ENCODE measurements around the gene ZNF507.

Gene ZNF507

GRCh38 chr19:32336259-32337083, 8.9 kb upstream of the ZNF507 start:
- TF ChIP-seq PPARA (CRISPR knock-in tag; IDR thresholded peaks at IDR 0.05; ENCODE audit: borderline replicate concordance): no peak
- no peak for TF ChIP-seq ISL1 (CRISPR knock-in tag; IDR thresholded peaks at IDR 0.05)
- TF ChIP-seq ZNF70 (CRISPR knock-in tag; IDR thresholded peaks at IDR 0.05): no peak
- TF ChIP-seq ZC3H10 (CRISPR knock-in tag; IDR thresholded peaks at IDR 0.05): no peak
- TF ChIP-seq TCF4 (CRISPR knock-in tag; IDR thresholded peaks at IDR 0.05; ENCODE audit: borderline replicate concordance): no peak
- TF ChIP-seq ZFP30 (CRISPR knock-in tag; IDR thresholded peaks at IDR 0.05): no peak
- TF ChIP-seq CSRNP3 (CRISPR knock-in tag; IDR thresholded peaks at IDR 0.05): no peak
- TF ChIP-seq GLIS3 (CRISPR knock-in tag; IDR thresholded peaks at IDR 0.05): no peak
- TF ChIP-seq SNAI2 (CRISPR knock-in tag; IDR thresholded peaks at IDR 0.05): no peak
- TF ChIP-seq TSHZ2 (CRISPR knock-in tag; IDR thresholded peaks at IDR 0.05): no peak
- no peak for TF ChIP-seq OSR1 (CRISPR knock-in tag; IDR thresholded peaks at IDR 0.05)
- ATAC-seq: peak; percentile 61

- TF ChIP-seq ZFP3 (CRISPR knock-in tag; IDR thresholded peaks at IDR 0.05): no peak
- TF ChIP-seq, protein P1, sequence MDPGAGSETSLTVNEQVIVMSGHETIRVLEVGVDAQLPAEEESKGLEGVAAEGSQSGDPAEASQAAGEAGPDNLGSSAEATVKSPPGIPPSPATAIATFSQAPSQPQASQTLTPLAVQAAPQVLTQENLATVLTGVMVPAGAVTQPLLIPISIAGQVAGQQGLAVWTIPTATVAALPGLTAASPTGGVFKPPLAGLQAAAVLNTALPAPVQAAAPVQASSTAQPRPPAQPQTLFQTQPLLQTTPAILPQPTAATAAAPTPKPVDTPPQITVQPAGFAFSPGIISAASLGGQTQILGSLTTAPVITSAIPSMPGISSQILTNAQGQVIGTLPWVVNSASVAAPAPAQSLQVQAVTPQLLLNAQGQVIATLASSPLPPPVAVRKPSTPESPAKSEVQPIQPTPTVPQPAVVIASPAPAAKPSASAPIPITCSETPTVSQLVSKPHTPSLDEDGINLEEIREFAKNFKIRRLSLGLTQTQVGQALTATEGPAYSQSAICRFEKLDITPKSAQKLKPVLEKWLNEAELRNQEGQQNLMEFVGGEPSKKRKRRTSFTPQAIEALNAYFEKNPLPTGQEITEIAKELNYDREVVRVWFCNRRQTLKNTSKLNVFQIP (CRISPR knock-in tag; IDR thresholded peaks at IDR 0.05; ENCODE audit: borderline replicate concordance, low read depth): no peak
- no peak for ATAC-seq
These were observed 8.2 kb upstream of the ZNF507 start for GRCh38 chr19:32337084-32337808.

- no peak for ATAC-seq
- TF ChIP-seq ESRRG (CRISPR knock-in tag; IDR thresholded peaks at IDR 0.05) (no peak), PATZ1 (CRISPR knock-in tag; IDR thresholded peaks at IDR 0.05; ENCODE audit: borderline replicate concordance) (no peak), OSR1 (CRISPR knock-in tag; IDR thresholded peaks at IDR 0.05) (no peak), PPARA (CRISPR knock-in tag; IDR thresholded peaks at IDR 0.05; ENCODE audit: borderline replicate concordance) (no peak), CSDC2 (CRISPR knock-in tag; IDR thresholded peaks at IDR 0.05) (no peak), ZNF70 (CRISPR knock-in tag; IDR thresholded peaks at IDR 0.05) (no peak)
- TF ChIP-seq, protein P1 (CRISPR knock-in tag; IDR thresholded peaks at IDR 0.05; ENCODE audit: borderline replicate concordance, low read depth): no peak
These were observed 6.0 kb upstream of the ZNF507 start for GRCh38 chr19:32339423-32339822.

Measured in SK-N-SH treated with all-trans-retinoic acid at 6 μM for 48 hours (cell line).